TTC549 (cell line): Measurements from ENCODE around the gene C19orf73.
"Not testable (repeated sequence)": the region's sequence is repeated elsewhere in the genome, so short reads cannot be mapped to it uniquely, and the experiment has no call there.

Experiments
- FAIRE-seq: peaks from 2 replicates; lab custom pipeline; 2012; peaks lifted over from hg19 to GRCh38; lab: Jason Lieb, UNC

The C19orf73 gene

DNA sequence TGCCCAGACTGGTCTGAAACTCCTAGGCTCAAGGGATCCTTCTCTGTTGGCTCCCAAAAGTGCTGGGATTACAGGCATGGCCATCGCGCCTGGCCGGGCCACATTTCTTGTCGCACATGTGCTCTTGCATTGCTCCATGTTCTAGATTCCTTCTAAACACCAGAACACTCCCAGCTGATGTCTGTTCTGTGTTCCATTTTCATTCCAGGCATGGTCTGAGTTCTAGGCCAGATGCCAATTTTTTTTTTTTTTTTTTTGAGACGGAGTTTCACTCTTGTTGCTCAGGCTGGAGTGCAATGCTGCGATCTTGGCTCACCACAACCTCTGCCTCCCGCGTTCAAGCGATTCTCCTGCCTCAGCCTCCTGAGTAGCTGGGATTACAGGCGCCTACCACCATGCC is 2.9 kb upstream of the C19orf73 start:
- FAIRE-seq: not testable (repeated sequence)

DNA sequence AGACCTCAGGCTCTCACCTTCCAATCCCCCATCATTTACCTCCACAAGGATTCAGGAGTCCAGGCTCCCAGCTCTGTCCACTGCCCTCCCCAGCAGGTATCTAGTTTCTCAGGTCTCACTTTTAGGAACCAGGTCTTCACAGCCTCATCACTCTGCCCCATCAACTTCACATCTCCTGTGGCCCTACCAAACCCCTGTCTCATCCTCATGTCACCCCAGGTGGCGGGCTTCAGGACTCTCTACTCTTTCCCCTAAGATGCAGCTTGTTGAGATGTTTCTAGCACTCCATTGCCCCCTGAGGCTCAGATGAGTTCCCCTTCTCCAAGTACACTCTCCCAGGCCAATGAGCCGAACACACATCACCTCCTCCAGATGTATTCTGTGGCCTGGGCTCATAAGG is 1.9 kb upstream of the C19orf73 start:
- FAIRE-seq: no peak

DNA sequence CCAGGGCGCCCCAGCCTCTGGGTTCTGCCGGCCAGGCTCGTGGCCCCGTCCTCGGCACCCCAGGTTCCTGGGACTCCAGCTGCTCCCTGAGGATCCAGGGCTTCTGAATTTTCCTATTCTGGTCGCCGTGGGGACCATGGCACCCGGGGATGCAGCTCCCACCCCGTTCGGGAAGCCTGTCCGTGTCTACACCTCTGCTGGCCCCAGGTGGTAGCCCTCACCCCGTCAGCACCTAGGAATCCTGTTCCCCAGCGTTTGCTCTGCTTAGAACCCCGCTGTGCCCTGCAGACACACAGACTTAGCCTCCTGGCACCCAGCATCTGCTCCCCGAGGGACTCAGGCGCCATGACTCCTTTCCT is 1.4 kb upstream of the C19orf73 start:
- FAIRE-seq: no peak

DNA sequence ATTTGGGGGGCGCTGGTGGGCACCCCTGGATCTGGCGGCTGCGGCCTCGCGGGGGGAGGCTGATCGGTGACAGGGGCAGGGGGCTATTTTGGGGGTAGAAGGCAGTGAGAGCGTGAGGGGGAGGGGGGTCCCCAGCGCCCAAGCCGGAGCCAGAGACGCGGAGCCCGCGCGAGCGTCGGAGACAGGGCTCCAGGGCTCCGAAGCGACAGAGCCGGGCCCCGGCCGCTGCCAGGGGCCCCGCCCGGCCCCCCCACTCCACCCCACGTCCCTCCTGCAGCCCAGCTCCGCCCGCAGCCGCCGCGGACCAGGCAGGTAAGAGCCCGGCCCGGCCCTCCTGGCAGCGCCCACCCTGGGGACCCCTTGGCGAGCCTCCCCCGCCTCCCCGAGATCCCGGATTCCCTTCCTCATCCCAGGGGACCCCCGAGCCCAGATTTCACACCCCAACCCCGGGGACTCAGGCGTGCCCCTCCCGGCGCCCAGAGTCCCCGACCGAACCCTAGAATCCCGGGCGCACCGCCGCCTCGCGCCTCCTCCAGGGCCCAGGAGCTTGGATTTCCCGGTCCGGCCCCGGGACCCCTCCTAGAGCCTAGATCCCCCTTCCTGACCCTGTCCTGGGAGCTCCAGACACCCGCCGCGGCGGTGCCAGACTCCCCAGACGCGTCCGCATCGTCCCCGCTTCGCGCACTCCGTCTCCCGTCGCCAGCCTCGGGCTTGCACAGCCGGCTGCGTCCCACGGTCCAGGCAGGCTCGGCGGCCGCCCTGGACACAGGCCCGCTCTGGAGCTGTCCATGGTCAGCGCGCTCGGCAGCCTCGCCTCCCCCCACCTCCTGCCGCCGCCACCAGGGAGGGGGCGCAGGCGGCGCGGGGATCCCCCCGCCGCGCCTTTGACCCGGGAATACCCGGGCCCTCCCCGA is 725 bp upstream of the C19orf73 start, which contains the start of gene PPFIA3:
Gene PPFIA3 (plus strand): TSS at position 134 of the 914 bp plus-strand sequence. CDS start 8,330 bp downstream, outside the sequence.
- no peak for FAIRE-seq

DNA sequence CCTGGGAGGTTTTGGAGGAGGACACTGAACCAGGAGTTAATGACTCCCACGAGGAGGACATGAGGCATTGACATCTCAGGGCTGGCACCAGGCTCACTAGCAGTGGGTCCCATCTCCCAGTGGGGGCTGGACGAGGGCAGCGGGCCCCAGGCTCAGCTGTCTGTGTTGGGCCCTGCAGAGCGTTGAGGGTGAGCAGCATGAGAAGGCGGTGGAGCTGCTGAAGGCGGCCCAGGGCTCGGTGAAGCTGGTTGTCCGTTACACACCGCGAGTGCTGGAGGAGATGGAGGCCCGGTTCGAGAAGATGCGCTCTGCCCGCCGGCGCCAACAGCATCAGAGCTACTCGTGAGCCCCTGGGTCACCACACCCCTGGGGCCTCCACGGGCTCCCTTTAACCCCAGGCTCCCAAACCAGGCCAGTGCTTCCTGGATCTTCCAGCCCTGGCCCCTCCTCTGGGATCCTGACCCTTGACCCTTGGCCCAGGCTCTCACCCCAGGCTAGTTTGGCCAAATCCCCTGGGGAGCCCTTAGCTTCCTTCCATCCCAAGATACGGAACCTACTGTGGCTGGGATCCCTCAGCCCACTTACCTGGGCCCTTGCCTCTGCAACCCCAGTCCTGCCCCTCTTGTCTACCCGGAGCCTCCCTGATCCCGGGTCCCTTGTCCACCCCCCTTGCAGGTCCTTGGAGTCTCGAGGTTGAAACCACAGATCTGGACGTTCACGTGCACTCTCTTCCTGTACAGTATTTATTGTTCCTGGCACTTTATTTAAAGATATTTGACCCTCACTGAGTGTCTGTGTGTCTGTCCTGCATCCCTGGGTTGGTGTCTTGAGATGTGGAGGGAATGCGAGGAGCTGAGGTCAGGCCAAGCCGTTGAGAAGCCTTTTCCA is 1.0 kb downstream of the C19orf73 start:
- no peak for FAIRE-seq

DNA sequence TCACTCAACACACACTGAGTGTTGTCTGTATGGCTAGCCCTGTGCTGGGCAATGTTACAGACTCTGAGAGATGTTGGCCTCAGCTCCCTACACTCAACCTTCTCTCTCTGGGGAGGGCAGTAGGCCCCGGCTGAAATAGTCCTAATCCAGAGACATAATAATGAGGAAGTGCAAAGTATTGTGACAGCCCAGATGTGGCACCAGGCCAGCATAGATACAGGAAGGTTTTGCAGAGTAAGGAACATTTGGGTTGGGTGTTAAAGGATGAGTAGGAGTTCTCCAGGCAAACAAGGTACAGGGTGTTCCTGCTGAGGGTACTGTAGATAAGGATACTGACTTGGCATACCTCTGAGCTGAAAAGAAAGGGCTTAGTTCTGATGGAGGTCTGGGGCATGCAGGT is 2.4 kb downstream of the C19orf73 start:
- no peak for FAIRE-seq

DNA sequence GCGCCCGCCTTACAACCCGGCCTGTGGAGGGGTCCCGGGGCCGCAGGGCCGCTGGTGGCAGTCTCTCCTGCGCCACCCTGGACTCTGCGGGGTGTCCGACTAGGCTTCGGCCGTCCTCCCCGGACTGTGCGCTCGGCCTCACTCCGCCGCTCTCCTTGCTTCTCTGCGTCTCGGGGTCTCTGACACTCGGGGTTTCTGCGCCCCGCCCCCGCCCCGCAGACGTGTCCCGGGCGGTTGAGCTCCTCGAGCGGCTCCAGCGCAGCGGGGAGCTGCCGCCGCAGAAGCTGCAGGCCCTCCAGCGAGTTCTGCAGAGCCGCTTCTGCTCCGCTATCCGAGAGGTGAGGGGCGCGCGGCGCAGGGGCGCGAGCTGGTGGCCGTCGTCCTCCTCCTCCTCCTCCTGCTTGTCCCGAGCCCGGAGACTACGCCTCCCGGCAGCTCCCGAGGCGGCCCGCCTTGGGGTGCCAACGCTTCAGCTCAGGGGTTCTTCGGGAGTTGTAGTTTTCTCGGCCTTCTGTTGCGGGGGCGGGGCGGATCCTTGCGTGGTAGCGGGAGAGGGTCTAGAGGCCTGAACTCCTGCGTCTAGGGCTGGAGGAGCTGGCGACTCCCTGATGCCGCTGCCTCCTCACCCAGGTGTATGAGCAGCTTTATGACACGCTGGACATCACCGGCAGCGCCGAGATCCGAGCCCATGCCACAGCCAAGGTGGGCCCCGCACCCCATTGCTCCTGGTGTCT is 4.1 kb downstream of the C19orf73 start:
- FAIRE-seq: no peak

DNA sequence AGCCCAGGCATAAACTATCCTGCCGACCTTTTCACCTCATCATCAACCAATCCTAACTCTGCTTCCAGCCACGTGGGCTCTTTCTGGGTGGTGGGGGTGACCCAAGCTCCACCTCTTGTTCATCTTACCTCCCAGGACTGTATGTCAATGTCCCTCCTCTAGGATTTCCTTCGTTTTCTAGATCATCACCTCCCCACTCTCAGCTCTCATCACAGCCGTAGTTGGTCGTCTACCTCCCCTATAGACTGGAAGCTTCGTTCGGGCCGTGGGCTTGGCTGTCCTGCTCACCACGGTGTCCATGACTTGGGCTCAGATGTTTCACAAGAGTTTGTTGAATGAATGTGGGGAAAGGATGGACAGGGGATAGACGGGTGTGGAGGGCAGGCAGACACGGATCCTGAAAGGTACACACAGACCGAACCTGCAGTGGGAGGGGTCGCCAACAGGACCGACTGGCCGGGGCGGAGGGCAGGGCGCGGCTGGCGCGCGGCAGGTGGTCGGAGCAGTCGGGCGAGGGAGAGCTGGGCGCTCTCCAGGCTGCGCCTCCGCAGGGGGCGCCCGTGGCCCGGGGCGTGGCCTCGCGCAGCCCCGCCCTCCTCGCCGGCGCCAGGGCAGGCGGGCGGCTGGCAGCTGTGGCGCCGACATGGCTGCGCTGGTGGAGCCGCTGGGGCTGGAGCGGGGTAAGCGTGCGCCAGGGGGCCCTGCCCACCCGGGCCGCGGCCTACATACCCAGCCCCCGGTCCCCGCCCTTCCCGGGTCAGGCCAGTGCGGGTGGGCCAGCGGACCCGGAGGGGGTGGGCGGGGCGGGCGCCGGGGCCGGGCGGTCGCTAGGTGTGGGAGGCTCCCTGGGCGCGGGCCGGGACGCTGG is 4.9 kb downstream of the C19orf73 start, which contains the start of gene LIN7B:
Gene LIN7B (plus strand): TSS at position 609 of the 868 bp plus-strand sequence. CDS start 35 bp downstream, at position 644.
- FAIRE-seq: no peak

DNA sequence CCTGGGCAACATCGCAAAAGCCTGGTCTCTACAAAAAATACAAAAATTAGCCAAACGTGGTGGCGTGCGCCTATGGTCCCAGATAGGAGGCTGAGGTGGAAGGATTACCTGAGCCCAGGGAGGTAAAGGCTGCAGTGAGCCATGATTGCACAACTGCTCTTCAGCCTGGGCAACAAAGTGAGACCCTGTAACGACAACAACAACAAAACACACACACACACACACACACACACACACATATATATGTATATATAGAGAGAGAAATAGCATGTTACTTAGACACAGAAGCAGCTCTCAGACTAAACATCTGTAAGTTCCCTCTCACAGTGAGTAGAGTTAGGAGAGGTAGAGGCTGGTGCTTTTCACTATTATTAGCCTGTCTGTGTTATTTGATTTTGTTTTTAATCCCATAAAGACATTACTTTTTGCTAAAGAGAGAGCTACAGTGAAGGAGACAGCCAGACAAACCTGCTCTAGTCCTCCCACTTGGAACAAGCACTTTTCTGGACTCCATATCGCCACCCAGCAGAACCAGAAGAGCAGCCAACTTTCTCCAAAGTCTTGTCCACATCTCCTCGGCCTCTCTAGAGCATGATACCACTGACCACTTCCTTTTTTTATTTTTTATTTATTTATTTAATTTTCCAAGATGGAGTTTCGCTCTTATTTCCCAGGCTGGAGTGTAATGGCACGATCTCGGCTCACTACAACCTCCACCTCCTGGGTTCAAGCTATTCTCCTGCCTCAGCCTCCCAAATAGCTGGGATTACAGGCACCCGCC is 7.5 kb downstream of the C19orf73 start:
- FAIRE-seq: no peak

DNA sequence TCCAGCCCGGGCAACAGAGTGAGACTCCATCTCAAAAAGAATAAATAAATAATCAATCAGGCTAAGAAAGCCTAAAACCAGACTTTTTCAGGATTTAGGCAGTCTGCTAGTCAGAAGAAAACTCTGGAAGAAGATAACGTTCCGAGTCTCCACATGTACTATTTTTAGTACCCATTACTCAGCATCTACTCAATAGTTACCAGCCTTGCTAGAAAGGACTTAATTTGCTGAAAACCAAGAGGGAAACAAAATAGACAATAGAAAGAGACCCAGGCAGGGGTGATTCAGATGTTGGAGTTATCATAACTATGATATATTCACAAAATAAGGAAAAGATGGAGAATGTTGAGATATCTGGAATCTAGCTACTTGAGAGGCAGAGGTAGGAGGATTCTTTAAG is 8.4 kb downstream of the C19orf73 start:
- no peak for FAIRE-seq

DNA sequence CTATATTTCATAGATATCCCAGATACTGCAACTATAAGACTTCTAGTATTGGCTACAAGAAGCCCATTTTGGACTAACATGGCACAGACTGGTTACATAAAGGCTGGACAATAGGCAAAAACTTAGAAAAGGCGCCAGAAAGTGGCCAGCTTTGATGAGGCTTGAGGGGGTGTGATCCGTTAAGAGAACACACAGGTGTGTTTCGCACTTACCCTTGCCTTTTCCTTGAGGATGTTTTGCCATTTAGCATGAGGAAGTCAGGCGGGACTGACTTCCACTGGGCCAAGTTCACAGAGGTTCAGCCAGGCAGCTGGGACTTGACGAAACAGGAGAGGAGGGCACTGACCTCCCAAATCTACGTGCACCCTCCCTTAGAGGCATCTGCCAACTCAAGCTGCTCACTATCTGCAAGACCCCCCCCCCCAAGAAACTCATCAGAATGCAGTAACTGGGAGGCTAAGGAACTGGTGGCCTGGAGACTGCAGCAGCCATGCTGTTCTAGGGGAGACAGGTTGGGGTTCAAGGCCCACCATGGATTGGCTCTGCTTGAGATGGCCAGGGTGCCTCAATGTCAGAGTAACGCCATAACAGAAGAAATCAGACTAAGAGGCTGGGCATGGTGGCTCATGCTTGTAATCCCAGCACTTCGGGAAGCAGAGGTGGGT is 9.2 kb downstream of the C19orf73 start:
- no peak for FAIRE-seq

DNA sequence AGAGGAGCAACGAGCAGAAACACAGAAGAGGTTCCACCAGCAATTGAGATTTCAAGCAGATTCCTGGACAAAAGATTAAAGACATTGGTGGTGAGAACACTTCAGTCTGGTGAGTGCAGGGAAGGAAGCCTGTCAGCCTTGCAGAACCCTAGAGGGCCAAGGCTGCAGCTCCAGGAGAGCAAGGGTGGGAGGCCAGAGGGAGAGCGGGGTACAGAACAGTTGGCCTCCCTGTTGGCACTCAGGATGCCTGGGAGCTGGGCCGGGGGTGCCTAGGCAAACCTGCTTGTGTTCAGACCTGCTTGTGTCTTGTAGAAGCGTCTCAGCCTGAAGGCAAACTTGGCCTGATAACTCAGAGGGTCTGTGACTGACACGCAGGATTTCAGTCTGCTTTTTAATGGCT is 9.9 kb downstream of the C19orf73 start:
- FAIRE-seq: no peak

DNA sequence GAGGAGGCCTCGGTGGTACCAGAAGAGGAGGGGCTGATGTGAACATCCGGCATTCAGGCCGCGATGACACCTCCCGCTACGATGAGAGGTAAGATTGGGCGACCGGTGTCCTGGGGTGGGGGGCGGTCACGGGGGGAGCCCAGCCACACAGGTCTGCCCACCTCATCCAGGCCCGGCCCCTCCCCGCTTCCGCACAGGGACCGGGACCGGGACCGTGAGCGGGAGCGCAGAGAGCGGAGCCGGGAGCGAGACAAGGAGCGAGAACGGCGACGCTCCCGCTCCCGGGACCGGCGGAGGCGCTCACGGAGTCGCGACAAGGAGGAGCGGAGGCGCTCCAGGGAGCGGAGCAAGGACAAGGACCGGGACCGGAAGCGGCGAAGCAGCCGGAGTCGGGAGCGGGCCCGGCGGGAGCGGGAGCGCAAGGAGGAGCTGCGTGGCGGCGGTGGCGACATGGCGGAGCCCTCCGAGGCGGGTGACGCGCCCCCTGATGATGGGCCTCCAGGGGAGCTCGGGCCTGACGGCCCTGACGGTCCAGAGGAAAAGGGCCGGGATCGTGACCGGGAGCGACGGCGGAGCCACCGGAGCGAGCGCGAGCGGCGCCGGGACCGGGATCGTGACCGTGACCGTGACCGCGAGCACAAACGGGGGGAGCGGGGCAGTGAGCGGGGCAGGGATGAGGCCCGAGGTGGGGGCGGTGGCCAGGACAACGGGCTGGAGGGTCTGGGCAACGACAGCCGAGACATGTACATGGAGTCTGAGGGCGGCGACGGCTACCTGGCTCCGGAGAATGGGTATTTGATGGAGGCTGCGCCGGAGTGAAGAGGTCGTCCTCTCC is 11.1 kb downstream of the C19orf73 start:
- no peak for FAIRE-seq

DNA sequence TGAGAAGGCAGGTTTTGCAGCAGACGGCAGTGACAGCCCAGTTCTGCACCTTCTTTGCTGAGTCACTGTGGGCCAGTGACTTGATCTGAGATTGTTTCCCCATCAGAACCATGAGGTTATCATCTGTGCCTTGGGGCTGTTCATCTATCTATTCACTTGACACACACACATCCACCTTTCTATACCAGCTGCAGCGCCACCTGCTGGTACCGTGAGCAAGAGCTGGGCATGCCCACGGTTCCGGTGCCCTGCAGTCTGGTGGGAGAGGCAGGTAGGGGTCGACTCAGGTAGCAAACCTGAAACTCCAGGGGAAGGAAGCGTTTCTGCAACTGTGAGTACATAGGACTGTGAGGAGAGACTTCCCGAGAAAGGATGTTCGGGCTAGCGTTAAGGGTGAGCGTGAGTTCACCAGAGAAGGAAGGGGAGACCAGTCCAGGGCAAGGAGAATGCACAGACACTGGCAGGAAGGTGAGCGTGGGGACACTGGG is 12.3 kb downstream of the C19orf73 start:
- FAIRE-seq: no peak

DNA sequence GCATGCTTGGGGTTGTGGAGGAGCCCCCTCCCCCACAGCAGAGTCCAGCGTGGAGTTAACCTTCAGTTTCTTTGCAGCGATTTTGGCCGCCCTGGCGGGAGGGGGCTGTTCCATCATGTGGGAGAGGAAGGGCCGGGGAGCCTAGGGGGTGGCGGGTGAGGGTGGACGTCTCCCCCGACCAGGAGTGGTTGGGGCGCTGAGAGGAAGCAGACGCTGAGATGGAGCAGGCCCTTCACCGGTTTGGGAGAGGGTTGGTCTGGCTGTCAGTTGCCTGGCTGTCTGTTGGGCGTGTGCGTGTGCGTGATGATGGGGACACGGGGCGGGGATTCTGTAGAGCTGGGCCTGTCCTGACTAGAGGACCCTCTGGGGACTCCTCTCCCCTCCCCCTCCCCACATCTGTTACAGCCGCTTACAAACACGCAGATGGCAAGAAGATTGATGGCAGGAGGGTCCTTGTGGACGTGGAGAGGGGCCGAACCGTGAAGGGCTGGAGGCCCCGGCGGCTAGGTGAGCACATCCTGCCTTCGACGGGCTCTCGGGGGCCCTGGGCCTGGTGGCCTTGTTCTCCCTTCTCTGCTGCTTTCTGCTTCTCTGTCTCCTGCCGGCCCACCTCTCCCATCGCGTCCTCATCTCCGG is 14.6 kb downstream of the C19orf73 start:
- FAIRE-seq: no peak

DNA sequence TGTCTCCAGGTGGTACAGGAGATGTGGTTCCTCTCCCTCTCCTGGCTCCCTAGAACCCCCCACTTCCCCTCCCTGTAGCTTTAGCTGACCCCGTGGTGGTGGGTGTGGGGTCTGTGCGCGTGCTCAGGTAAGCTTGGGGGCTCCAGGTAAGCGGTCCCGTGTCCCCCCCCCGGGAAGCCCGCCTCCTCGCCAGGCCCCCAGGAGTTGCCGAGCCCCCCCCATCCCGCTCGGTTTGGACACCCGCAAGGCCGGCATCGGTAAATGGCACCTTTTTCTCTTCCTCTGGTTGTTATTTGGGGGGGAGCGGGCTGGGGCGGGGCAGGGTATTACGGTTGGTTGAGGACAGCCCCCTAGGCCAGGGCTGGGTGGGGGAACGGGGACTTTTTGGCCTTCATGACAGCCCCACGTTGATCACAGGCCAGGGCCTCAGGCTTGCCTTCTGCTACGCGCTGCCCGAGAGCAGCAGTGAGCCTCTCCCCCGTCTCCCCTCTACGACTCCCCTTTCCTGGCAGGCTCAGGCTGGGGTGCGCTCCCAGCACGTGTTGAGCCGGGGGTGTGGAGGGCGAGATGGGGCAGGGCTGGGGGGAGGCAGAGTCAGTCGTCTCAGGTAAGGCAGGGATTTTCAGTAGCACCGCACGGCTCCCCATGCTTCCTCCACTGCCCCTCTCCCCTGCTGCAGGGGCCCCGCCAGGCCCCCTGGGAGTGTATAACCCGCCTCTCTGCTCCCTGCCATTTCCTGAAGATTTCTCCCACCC is 15.4 kb downstream of the C19orf73 start:
- no peak for FAIRE-seq

DNA sequence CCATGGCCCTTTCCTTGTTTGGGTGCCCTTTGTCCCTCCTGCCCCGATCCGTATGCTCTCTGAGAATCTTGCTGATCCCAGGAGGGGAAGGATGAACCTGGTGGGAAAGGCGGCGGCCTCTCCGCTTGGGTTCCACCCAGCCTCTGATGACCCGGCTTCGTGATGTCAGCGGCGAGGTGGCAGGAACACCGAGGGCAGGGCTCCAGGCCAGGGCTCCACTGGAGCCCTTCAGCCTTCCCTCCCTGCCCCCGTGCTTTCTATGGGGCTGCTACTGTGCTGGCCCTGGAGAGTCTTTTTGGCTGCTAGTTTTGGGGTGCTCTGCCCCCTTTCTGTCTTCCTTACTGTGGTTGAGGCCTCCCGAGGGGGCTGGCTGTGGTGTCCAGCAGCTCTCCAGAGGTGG is 16.6 kb downstream of the C19orf73 start:
- no peak for FAIRE-seq

DNA sequence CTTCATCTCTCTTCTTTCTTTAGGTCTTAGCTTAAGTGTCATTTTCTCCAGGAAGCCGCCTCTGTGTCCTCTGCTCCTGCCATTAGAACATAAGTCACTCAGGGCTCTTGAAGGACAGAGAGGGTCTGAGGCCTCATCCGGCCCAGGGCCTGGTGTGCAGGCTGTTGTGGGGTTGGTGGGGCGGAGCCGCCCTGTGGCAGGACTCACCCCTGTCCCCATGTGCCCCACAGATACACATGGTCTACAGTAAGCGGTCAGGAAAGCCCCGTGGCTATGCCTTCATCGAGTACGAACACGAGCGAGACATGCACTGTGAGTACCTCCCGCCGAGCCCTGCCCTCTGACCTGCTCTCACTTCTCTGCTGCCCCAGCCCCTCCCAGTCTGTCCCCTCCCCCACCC is 17.8 kb downstream of the C19orf73 start:
- FAIRE-seq: no peak
